ENCODE measurements around the gene HEXIM1.

HEXIM1 gene

GRCh38 chr17:45108595-45109521 lies 39.4 kb upstream of the HEXIM1 start:
- no peaks in the 10 kb centered on the region for H3K4me1 Mint-ChIP-seq (ENCODE audit: low read depth)
- H3K9me3 Mint-ChIP-seq = no peaks in the 10 kb centered on the region
- H3K27ac Mint-ChIP-seq = no peak overlapping the region
- H3K4me3 Mint-ChIP-seq = no peak overlapping the region
- H3K27me3 Mint-ChIP-seq (ENCODE audit: low read depth) = no peaks in the 10 kb centered on the region
- H3K36me3 Mint-ChIP-seq (ENCODE audit: low read depth) = peaks cover 14% of the 10 kb centered on the region

GRCh38 chr17:45110676-45111611 lies 37.3 kb upstream of the HEXIM1 start:
- Mint-ChIP-seq H3K4me1 (ENCODE audit: low read depth) (no peaks in the 10 kb centered on the region), H3K4me3 (no peak overlapping the region), H3K36me3 (ENCODE audit: low read depth) (peaks cover 6% of the 10 kb centered on the region), H3K27me3 (ENCODE audit: low read depth) (no peaks in the 10 kb centered on the region), H3K27ac (no peak overlapping the region), H3K9me3 (no peaks in the 10 kb centered on the region)

DNA sequence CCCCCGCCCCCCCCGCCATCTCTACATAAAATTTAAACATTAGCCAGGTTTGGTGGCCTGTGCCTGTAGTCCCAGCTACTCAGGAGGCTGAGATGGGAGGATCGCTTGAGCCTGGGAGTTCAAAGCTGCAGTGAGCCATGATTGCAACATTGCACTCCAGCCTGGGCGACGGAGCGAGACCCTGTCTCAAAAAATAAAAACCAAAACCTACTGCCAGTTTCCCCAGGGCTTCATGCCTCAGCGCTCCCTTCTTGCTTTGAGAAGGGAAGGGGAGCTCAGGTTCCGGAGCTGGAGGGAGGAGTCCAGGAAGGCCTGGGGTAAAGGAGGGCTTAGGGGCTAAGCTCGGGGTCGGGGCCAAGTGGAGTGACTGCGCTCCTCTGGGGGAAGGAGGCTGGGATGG lies 36.4 kb upstream of the HEXIM1 start:
- no peaks in the 10 kb centered on the region for H3K27me3 Mint-ChIP-seq (ENCODE audit: low read depth)
- H3K27ac Mint-ChIP-seq = no peak overlapping the region

GRCh38 chr17:45112559-45113423 lies 35.5 kb upstream of the HEXIM1 start:
- H3K4me3 Mint-ChIP-seq = no peak overlapping the region
- no peaks in the 10 kb centered on the region for H3K27me3 Mint-ChIP-seq (ENCODE audit: low read depth)
- no peak overlapping the region for H3K27ac Mint-ChIP-seq

More for the DNA sequence above, 36.4 kb upstream of the HEXIM1 start:
- no peaks in the 10 kb centered on the region for H3K4me1 Mint-ChIP-seq (ENCODE audit: low read depth)
- no peak overlapping the region for H3K4me3 Mint-ChIP-seq
- H3K36me3 Mint-ChIP-seq (ENCODE audit: low read depth) = peaks cover 6% of the 10 kb centered on the region
- no peaks in the 10 kb centered on the region for H3K9me3 Mint-ChIP-seq

DNA sequence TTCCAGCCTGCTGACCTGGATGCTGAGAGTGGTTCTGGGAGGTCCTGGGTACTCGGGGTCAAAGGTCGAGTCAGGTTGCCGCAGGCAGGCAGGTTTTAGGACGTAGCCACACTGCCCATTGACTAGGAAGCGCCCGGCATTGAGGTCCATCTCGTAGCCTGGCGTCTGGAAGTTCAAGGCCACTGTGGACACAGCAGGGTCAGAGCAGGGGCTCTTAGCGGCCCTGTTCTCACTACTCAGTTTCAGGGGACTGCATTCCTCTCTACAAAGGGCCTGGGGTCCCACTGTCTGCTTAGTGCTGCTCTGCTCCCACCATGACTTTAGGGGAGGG lies 34.9 kb upstream of the HEXIM1 start:
- H3K9me3 Mint-ChIP-seq = no peaks in the 10 kb centered on the region
- H3K27ac Mint-ChIP-seq = no peak overlapping the region

More at GRCh38 chr17:45112559-45113423, 35.5 kb upstream of the HEXIM1 start:
- Mint-ChIP-seq H3K9me3 (no peaks in the 10 kb centered on the region), H3K36me3 (ENCODE audit: low read depth) (peaks cover 4% of the 10 kb centered on the region), H3K4me1 (ENCODE audit: low read depth) (no peaks in the 10 kb centered on the region)

DNA sequence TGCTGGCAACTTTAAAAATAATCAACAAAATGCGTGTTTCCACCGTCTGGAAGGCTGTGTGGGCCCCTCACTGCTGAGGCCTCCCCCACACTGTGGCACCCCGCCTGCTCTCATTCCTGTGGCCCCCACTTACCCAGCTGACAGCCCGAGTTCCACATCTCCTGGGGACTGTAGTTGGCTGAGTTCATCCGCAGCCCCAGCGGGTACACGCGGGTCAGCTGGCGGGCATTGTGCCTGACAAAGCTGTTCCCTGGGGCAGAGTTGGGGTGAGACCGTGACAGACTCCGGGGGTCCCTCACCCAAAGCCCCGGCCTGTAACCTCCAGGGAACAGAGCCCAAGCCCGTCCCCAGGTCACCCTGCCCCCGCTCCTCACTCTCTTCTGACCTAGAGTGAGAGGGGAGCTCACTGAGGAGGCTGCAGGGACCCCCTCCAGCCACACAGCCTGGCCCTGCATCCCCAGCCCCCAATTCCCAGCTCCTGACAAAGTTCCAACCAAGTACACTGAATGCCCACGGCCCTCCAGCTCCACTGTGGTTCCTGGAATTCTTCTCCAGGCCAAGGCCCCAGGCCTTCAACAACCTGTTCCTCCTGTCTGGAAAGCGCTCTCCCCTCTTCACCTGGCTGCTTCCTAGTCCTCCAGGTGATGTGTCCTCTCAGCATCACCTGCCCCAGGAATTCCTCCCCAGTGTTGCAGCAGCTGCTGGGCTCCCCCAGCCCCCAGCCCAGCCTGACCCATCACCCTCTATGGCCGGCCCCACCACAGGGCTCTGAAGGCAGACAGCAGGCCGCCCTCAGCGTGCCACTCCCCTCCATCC lies 34.0 kb upstream of the HEXIM1 start:
- H3K4me1 Mint-ChIP-seq (ENCODE audit: low read depth) = no peaks in the 10 kb centered on the region
- H3K27me3 Mint-ChIP-seq (ENCODE audit: low read depth) = no peaks in the 10 kb centered on the region
- H3K36me3 Mint-ChIP-seq (ENCODE audit: low read depth) = no peaks in the 10 kb centered on the region
- H3K4me3 Mint-ChIP-seq = no peak overlapping the region
- H3K27ac Mint-ChIP-seq = no peak overlapping the region
- no peaks in the 10 kb centered on the region for H3K9me3 Mint-ChIP-seq

More for the DNA sequence above, 34.9 kb upstream of the HEXIM1 start:
- Mint-ChIP-seq H3K4me1 (ENCODE audit: low read depth) (no peaks in the 10 kb centered on the region), H3K36me3 (ENCODE audit: low read depth) (peaks cover under 1% of the 10 kb centered on the region), H3K4me3 (no peak overlapping the region), H3K27me3 (ENCODE audit: low read depth) (no peaks in the 10 kb centered on the region)

DNA sequence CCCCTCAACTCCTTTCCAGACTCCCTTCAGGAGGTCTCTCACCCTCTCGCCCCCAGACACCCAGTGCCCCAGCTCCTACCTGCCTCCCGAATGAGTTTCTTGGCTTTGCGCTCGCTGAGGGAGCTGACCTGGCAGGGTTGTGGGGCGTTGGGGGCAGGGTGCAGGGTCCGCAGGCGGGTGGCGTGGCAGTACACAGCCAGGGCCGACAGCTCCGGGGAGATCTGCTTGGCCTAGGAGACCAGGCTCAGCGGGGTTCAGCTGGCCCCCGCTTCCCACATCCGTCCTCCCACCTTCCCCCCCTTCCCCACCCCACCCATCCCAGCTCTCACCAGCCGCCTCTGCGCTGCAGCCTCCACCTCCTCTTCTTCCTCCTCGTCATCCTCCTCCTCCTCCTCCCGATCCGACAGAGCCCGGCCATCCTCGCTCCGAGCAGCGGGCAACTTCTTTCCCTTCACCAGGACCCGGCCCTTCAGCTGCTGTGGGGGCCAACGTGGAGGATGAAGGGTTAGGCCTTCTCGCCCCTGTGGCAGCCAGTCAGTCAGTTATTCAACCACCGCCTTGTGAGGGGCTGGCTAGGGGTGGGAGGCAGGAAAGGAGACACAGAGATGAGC lies 33.2 kb upstream of the HEXIM1 start:
- Mint-ChIP-seq H3K4me3 (no peak overlapping the region), H3K4me1 (ENCODE audit: low read depth) (no peaks in the 10 kb centered on the region), H3K36me3 (ENCODE audit: low read depth) (no peaks in the 10 kb centered on the region), H3K9me3 (no peaks in the 10 kb centered on the region), H3K27ac (no peak overlapping the region), H3K27me3 (ENCODE audit: low read depth) (no peaks in the 10 kb centered on the region)

- Mint-ChIP-seq H3K4me1 (ENCODE audit: low read depth) (no peaks in the 10 kb centered on the region), H3K27ac (no peak overlapping the region), H3K27me3 (ENCODE audit: low read depth) (no peaks in the 10 kb centered on the region)
Observed at GRCh38 chr17:45115871-45116270, 32.4 kb upstream of the HEXIM1 start.

DNA sequence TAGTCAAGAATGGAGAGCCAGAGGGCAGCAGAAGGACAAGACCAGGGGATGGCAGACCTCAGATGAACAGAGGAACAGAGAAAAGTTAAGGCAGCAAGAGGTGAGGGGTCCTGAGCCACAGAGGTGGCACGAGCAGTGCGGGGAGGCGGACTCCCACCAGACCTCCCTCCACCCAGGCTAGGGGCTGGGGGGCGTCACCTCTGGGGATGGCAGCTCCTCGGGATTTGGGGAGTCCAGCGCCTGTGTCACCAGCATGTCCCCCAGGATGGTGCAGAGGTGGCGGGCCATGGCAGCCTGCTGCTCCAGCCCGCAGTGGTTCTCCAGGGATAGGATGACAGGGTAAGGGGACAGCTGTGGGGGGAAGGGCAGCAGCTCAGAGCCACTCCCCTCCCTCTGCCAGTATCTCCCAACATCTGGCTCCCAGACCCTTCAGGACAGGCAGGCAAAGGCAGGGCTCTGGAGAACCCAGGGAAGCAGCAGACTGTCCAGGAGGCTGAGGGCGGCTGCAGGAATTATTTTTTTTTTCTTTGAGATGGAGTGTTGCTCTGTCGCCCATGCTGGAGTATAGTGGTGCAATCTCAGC lies 31.8 kb upstream of the HEXIM1 start:
- Mint-ChIP-seq H3K9me3 (no peaks in the 10 kb centered on the region), H3K4me3 (no peak overlapping the region), H3K36me3 (ENCODE audit: low read depth) (no peaks in the 10 kb centered on the region), H3K4me1 (ENCODE audit: low read depth) (no peaks in the 10 kb centered on the region), H3K27me3 (ENCODE audit: low read depth) (peaks cover 3% of the 10 kb centered on the region), H3K27ac (peak overlapping the region; percentile 14)

More at GRCh38 chr17:45115871-45116270, 32.4 kb upstream of the HEXIM1 start:
- no peak overlapping the region for H3K4me3 Mint-ChIP-seq
- H3K36me3 Mint-ChIP-seq (ENCODE audit: low read depth) = no peaks in the 10 kb centered on the region
- H3K9me3 Mint-ChIP-seq = no peaks in the 10 kb centered on the region

GRCh38 chr17:45117334-45117733 lies 30.9 kb upstream of the HEXIM1 start:
- Mint-ChIP-seq H3K27ac (no peak overlapping the region), H3K4me1 (ENCODE audit: low read depth) (no peaks in the 10 kb centered on the region), H3K9me3 (no peaks in the 10 kb centered on the region), H3K27me3 (ENCODE audit: low read depth) (peaks cover 8% of the 10 kb centered on the region), H3K36me3 (ENCODE audit: low read depth) (no peaks in the 10 kb centered on the region), H3K4me3 (no peak overlapping the region)

DNA sequence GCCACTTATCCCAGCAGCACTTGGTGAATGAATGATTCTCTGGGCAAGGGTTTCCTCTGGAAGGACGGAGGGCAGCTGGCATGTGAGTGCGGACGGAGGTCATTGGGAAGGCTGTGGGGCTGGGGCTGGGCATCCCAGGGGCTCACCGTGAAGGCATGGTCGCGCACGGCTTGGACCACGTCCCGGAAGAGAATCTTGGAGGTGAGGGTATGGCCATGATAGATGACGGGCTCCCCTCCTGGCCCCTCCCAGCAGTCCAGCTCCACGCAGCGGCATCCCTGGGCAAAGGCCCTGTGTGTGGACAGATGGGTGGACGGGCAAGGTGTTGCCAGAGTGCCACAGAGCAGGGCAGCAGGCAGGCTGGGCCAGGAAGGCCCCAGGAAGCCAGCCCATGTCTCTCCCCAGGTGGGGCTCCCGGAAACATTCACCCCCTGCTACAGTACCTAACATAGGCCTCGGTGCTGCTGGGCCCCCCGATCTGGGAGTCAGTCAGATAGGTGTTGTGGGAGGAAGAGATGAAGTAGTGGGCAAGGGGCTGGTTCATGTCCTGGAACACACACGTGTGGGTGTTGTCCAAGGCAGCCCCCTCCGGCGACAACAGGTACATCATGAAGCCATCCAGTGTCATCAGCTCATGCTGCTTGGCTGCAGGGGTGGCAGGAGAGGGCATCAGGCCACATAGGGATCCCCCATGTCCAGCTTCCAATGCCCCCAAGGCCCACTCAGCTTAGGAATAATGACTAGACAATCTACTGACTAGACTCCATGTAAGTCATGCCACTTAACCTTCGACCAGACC lies 30.2 kb upstream of the HEXIM1 start:
- Mint-ChIP-seq H3K27ac (no peak overlapping the region), H3K9me3 (no peaks in the 10 kb centered on the region), H3K4me1 (ENCODE audit: low read depth) (no peaks in the 10 kb centered on the region), H3K36me3 (ENCODE audit: low read depth) (no peaks in the 10 kb centered on the region), H3K27me3 (ENCODE audit: low read depth) (peaks cover 8% of the 10 kb centered on the region), H3K4me3 (no peak overlapping the region)

GRCh38 chr17:45118691-45119090 lies 29.6 kb upstream of the HEXIM1 start:
- Mint-ChIP-seq H3K4me1 (ENCODE audit: low read depth) (no peaks in the 10 kb centered on the region), H3K27ac (no peak overlapping the region), H3K4me3 (no peak overlapping the region), H3K36me3 (ENCODE audit: low read depth) (no peaks in the 10 kb centered on the region), H3K9me3 (no peaks in the 10 kb centered on the region), H3K27me3 (ENCODE audit: low read depth) (peaks cover 8% of the 10 kb centered on the region)
